Adipocyte (in vitro differentiated cells): ENCODE data around the gene NDRG2.

Experiments
- DNase-seq: peaks from one replicate; pipeline ENCODE4 v3.0.0-alpha.2; 2015; ENCODE audit warnings: low read depth
- H3K27me3 ChIP-seq: replicated peaks from 2 replicates; pipeline ENCODE4 v1.7.0; 2013; ENCODE audit warnings: mild to moderate bottlenecking, low read length, moderate library complexity; ENCODE audit not compliant: control insufficient read depth, insufficient read depth
- H3K36me3 ChIP-seq: 2 replicates; pipeline ENCODE4 v1.7.0; 2013; ENCODE audit warnings: low read length, mild to moderate bottlenecking, moderate library complexity; ENCODE audit not compliant: control insufficient read depth, insufficient read depth, severe bottlenecking
- H3K4me1 ChIP-seq: 2 replicates; pipeline ENCODE4 v1.7.0; 2013; ENCODE audit warnings: mild to moderate bottlenecking, low read length, moderate library complexity; ENCODE audit not compliant: control insufficient read depth, insufficient read depth
- H3K4me3 ChIP-seq: 2 replicates; pipeline ENCODE4 v1.7.0; 2013; ENCODE audit warnings: mild to moderate bottlenecking, low read length, moderate library complexity
- H3K9ac ChIP-seq: 2 replicates; pipeline ENCODE4 v1.7.0; 2013; ENCODE audit warnings: mild to moderate bottlenecking, low read length, moderate library complexity
- H3K9me3 ChIP-seq: 2 replicates; pipeline ENCODE4 v1.7.0; 2013; ENCODE audit warnings: mild to moderate bottlenecking, low read length, moderate library complexity; ENCODE audit not compliant: control insufficient read depth

NDRG2 gene

GRCh38 chr14:21024585-21025370, at the start of gene NDRG2:
TSS of gene NDRG2 (minus strand) at chr14:21025061. CDS start at chr14:21023315, 1,746 bp downstream.
- H3K4me3 ChIP-seq, result peak within 1 kb of the TSS; percentile 74
- peak within 1 kb of the TSS; percentile 57 for H3K9ac ChIP-seq
- DNase-seq, result peak; percentile 62
- H3K27me3 ChIP-seq, result peaks cover 37% of the 10 kb centered on the region
- H3K36me3 ChIP-seq, result no peaks in the 10 kb centered on the region
- peaks cover 3% of the 10 kb centered on the region for H3K4me1 ChIP-seq
- no peaks in the 10 kb centered on the region for H3K9me3 ChIP-seq

- Histone ChIP-seq H3K9me3 (no peaks in the 10 kb centered on the region), H3K4me3 (no peak overlapping the region), H3K27me3 (no peaks in the 10 kb centered on the region), H3K4me1 (peaks cover 27% of the 10 kb centered on the region), H3K36me3 (peaks cover 63% of the 10 kb centered on the region), H3K9ac (no peak overlapping the region)
- no peak for DNase-seq
These were observed 49.1 kb upstream of the NDRG2 start for GRCh38 chr14:21073921-21074320.

GRCh38 chr14:21072781-21073339, 48.0 kb upstream of the NDRG2 start:
- Histone ChIP-seq H3K36me3 (peaks cover 52% of the 10 kb centered on the region), H3K9ac (peak overlapping the region; percentile 41), H3K4me1 (peaks cover 32% of the 10 kb centered on the region), H3K27me3 (no peaks in the 10 kb centered on the region), H3K9me3 (no peaks in the 10 kb centered on the region), H3K4me3 (peak overlapping the region; percentile 21)
- DNase-seq, result no peak

GRCh38 chr14:21072031-21072473, 47.2 kb upstream of the NDRG2 start:
- H3K4me3 ChIP-seq, result peak overlapping the region; percentile 87
- DNase-seq, result peak; percentile 88
- H3K9me3 ChIP-seq, result no peaks in the 10 kb centered on the region
- H3K27me3 ChIP-seq, result no peaks in the 10 kb centered on the region
- H3K9ac ChIP-seq, result peak overlapping the region; percentile 98
- peaks cover 32% of the 10 kb centered on the region for H3K4me1 ChIP-seq
- H3K36me3 ChIP-seq, result peaks cover 44% of the 10 kb centered on the region

- peak overlapping the region; percentile 98 for H3K9ac ChIP-seq
- peaks cover 32% of the 10 kb centered on the region for H3K4me1 ChIP-seq
- peak; percentile 98 for DNase-seq
- no peaks in the 10 kb centered on the region for H3K27me3 ChIP-seq
- peaks cover 38% of the 10 kb centered on the region for H3K36me3 ChIP-seq
- H3K4me3 ChIP-seq, result peak overlapping the region; percentile 87
- no peaks in the 10 kb centered on the region for H3K9me3 ChIP-seq
These were observed 46.6 kb upstream of the NDRG2 start for GRCh38 chr14:21071225-21072030.

- peaks cover 31% of the 10 kb centered on the region for H3K36me3 ChIP-seq
- H3K27me3 ChIP-seq, result no peaks in the 10 kb centered on the region
- peaks cover 32% of the 10 kb centered on the region for H3K4me1 ChIP-seq
- peak overlapping the region; percentile 87 for H3K4me3 ChIP-seq
- DNase-seq, result peak; percentile 67
- H3K9ac ChIP-seq, result peak overlapping the region; percentile 98
- no peaks in the 10 kb centered on the region for H3K9me3 ChIP-seq
These were observed 45.9 kb upstream of the NDRG2 start for GRCh38 chr14:21070610-21071224.

- peak within 1 kb of the TSS; percentile 98 for H3K9ac ChIP-seq
- peaks cover 34% of the 10 kb centered on the region for H3K4me1 ChIP-seq
- H3K27me3 ChIP-seq, result no peaks in the 10 kb centered on the region
- DNase-seq, result peak; percentile 85
- peak within 1 kb of the TSS; percentile 87 for H3K4me3 ChIP-seq
- no peaks in the 10 kb centered on the region for H3K9me3 ChIP-seq
- peaks cover 25% of the 10 kb centered on the region for H3K36me3 ChIP-seq
These were observed 45.3 kb upstream of the NDRG2 start, which contains the start of gene ARHGEF40 for GRCh38 chr14:21070083-21070609. TSS of gene ARHGEF40 (plus strand) at chr14:21070304. CDS start at chr14:21070397, 93 bp downstream.

- no peaks in the 10 kb centered on the region for H3K9me3 ChIP-seq
- H3K4me3 ChIP-seq, result peak overlapping the region; percentile 87
- peaks cover 38% of the 10 kb centered on the region for H3K4me1 ChIP-seq
- H3K36me3 ChIP-seq, result peaks cover 19% of the 10 kb centered on the region
- H3K27me3 ChIP-seq, result no peaks in the 10 kb centered on the region
- peak; percentile 62 for DNase-seq
- peak overlapping the region; percentile 98 for H3K9ac ChIP-seq
These were observed 44.7 kb upstream of the NDRG2 start for GRCh38 chr14:21069388-21070082.

- Histone ChIP-seq H3K36me3 (peaks cover 11% of the 10 kb centered on the region), H3K9ac (peak overlapping the region; percentile 98), H3K9me3 (no peaks in the 10 kb centered on the region), H3K27me3 (no peaks in the 10 kb centered on the region), H3K4me1 (peaks cover 46% of the 10 kb centered on the region), H3K4me3 (peak overlapping the region; percentile 87)
- DNase-seq, result peak; percentile 88
These were observed 43.9 kb upstream of the NDRG2 start for GRCh38 chr14:21068521-21069387.
